ENCODE measurements around the gene OR11H7.
"Not testable (repeated sequence)": the region's sequence is repeated elsewhere in the genome, so short reads cannot be mapped to it uniquely, and the experiment has no call there.

The OR11H7 gene

DNA sequence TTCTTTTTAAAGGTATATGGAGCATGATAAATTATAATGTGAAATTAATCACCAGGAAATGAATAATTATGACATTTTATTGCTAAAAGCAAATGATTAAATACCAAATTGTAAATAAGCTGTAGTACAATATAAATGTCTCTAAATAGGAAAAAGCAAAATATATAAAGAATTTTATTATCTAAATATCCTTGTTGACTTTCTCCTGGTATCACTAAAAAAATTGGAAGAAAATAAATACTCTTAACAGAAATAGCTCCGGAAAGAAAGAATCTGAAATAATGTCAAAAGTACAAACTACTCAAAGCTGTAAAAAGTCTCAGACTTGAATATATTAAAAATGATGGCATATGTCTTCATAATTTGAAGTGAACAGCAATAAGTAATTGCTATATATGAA, at the start of gene OR11H7:
Gene OR11H7, plus strand, starts transcription at position 301 of the 400 bp plus-strand sequence.
- no peak for DNase-seq (ENCODE audit: low read depth, low spot score)

DNA sequence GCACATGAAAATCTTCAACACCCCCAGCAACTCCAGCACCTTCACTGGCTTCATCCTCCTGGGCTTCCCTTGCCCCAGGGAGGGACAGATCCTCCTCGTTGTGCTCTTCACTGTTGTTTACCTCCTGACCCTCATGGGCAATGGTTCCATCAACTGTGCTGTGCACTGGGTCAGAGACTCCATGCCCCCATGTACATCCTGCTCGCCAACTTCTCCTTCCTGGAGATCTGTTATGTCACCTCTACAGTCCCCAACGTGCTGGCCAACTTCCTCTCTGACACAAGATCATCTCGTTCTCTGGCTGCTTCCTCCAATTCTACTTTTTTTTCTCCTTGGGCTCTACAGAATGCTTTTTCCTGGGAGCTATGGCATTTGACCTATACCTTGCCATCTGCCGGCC, 49.6 kb upstream of the OR11H7 start:
- DNase-seq (ENCODE audit: low read depth, low spot score), result no peak

DNA sequence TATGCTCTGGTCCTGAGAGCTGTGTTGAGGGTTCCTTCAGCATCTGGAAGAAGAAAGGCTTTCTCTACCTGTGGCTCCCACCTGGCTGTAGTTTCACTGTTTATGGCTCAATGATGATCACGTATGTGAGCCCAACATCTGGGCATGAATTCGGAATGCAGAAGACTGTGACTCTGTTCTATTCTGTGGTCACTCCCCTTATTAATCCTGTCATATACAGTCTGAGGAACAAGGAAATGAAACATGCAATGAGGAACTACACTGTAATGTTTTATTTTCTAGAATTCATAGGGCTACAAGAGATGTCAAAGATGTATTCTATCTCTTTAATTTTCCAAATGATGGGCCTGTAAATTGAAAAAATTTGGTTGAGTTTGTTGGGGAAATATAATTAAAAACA, 48.9 kb upstream of the OR11H7 start:
- no peak for DNase-seq (ENCODE audit: low read depth, low spot score)

DNA sequence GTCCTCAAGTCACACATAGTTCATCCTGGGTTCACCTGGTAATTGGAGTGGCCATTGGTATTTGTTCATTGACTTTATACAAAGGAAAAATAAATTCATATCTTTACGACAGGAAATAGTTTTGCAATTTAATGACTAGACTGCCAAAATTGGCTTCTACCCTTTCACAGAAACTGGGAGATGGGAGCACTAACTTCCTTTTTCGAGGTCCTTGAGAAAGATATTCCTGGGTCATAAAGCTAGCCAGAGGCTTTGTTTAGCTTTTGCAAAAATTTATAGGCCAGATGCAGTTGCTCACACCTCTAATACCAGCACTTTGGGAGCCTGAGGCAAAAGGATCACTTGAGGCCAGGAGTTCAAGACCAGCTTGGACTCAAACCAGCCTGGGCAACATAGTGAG, 48.3 kb upstream of the OR11H7 start:
- no peak for DNase-seq (ENCODE audit: low read depth, low spot score)

DNA sequence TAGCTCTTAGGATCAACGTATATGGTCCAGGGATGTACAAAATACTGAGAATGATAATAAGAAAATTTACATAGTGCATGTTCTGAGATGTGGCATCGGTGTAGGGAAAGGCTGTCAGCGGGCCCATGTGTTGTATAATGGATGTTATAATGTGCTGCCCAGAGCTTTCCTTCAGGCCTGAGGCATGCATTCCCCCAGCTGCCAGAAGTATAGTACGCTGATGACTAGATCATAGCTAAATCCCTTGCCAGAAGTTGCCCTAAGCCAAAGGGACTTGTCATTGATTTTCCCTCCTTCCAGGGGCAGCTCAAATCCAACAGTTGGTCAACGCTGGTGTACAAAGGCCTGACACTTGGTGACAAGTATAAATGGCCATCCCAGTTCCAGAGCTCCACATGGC, 44.6 kb upstream of the OR11H7 start:
- DNase-seq (ENCODE audit: low read depth, low spot score), result no peak

DNA sequence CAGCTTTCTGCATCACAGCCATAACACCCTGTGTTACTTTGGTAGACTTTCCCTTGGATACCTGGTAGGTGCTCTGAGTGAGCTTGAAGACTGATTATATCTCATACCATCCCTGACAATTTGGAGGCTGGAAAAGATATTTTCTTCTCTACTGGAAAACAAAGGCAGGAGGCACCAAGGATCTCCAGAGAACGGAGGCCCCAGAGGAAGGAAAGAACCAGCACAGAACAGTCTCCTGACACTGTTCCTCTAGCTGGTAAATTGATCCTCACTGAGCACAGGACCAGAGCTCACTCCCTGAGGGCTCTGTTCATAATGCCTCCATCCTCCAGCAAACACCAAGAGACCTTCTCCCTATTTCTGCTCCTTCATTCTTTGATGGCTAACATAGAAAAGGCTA, 38.2 kb upstream of the OR11H7 start, which contains the start of gene OR11G2:
Gene OR11G2, plus strand, starts transcription at position 301 of the 400 bp plus-strand sequence. CDS start 6,542 bp downstream, outside the sequence.
- no peak for DNase-seq (ENCODE audit: low read depth, low spot score)

DNA sequence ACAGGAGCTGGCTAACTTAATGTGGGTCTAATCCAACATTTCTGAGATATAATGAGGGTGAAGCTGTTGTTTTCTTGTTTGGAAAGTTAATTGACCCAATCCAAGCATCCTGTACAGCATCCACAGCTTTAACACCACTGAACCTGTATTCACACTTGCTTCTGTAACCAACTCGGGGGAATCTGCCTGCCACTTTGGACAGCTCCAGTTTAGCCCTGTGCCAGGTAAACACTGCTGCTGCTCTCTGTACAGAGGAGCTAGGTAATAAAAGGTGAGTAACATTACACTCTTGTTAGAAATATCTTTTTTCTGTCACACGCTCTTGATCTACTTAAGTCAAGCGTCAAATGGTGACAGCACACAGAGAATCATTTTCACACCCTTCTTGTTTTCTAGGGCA, 37.4 kb upstream of the OR11H7 start:
- no peak for DNase-seq (ENCODE audit: low read depth, low spot score)

DNA sequence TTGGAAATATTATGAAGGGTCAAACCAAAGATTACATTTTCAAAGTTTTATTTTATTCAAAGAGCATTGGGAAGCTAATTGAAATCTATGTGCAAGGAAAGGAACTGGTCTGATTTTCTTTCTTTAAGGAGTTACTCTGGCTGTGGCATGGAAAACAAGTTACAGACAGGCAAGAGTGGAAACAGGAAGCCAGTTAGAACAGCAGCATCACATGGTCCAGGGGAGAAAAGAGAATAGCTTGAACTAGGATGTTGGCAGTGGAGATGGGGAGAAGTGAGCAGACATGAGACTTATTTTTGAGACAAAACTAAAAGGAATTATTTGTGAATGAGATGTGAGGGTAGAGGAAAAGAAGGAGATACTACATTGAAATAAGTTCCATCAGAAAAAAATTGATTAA, 34.7 kb upstream of the OR11H7 start:
- DNase-seq (ENCODE audit: low read depth, low spot score), result no peak

DNA sequence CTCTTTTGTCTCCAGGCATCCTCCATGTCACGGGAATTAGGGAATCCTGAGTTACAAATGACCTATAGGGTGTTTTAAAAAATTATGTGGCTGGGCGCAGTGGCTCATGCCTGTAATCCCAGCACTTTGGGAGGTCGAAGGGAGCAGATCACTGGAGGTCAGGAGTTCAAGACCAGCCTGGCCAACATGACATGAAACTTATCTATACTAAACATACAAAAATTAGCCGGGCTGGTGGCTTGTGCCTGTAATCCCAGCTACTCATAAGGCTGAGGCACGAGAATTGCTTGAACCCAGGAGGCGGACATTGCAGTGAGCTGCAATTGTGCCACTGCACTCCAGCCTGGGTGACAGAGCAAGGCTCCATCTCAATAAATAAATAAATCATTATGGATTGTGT, 33.6 kb upstream of the OR11H7 start:
- DNase-seq (ENCODE audit: low read depth, low spot score), result not testable (repeated sequence)

DNA sequence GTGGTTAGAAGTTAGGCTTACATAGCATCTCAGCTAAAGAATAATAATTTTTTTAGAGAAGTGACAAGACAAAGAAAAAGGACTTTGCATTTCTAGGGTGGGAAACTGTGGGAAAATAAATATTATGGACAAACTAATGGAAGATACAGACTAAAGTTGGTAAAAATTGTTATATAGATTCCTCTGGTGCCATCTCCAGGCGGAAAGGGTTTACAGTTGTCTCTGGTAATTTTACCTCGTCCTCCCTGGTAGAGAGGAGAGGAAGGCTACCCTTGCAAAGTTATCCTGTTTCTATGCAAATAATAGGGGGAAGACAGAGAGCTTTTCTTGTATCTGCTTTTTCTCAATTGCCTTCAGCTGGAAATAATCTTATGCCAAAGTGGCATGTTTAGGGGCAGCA, 32.9 kb upstream of the OR11H7 start:
- no peak for DNase-seq (ENCODE audit: low read depth, low spot score)

DNA sequence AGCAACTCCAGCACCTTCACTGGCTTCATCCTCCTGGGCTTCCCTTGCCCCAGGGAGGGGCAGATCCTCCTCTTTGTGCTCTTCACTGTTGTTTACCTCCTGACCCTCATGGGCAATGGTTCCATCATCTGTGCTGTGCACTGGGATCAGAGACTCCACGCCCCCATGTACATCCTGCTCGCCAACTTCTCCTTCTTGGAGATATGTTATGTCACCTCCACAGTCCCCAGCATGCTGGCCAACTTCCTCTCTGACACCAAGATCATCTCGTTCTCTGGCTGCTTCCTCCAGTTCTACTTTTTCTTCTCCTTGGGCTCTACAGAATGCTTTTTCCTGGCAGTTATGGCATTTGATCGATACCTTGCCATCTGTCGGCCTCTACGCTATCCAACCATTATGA, 31.3 kb upstream of the OR11H7 start:
- DNase-seq (ENCODE audit: low read depth, low spot score), result no peak

DNA sequence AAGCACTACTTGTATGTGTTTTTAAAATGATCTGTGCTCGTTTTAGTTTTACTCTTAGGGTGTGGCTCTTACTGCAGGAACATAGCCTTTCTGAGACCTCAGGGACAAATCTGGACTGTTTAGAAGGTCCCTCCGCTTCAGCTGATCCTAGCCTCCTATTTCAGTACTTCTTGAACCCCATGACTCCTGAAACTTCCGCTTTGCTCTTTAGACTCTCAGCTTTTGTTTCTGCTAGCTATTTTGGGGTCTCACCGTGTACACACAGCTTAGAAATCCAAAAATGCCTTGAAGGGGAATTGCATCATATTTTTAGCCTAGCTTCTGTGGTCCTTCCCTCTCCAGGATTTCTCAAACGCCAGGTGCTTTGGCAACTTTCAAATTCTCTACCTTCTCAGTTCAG, 29.8 kb upstream of the OR11H7 start:
- DNase-seq (ENCODE audit: low read depth, low spot score), result no peak

DNA sequence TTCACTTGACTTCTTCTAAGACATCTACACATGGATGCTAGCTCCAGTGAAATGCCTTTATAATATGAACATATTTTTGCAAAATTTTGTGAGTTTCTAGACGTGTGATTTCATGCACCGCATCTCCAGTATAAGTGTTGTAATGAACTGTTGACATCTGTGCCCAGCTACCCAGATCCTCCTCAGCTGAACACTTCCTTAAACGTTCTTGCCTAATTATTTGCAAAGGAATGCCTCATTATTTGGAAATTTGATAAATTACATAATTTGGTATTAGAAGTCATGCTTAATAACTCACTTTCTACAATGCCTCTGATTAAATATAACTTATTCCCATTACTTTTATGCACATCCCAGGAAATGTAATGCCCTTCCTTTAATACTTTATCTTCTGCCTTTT, 24.1 kb upstream of the OR11H7 start:
- DNase-seq (ENCODE audit: low read depth, low spot score), result no peak

DNA sequence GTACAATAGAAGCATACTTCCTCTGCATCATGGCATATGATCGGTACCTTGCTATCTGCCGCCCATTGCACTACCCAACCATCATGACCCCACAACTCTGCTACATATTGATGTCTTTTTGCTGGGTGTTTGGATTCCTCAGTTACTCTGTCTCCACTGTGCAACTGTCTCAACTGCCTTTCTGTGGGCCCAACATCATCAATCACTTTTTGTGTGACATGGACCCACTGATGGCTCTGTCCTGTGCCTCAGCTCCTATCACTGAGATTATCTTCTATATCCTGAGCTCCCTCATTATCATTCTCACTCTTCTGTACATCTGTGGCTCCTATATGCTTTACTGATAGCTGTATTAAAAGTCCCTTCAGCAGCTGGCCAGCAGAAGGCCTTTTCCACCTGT, 19.2 kb upstream of the OR11H7 start:
- DNase-seq (ENCODE audit: low read depth, low spot score), result no peak

DNA sequence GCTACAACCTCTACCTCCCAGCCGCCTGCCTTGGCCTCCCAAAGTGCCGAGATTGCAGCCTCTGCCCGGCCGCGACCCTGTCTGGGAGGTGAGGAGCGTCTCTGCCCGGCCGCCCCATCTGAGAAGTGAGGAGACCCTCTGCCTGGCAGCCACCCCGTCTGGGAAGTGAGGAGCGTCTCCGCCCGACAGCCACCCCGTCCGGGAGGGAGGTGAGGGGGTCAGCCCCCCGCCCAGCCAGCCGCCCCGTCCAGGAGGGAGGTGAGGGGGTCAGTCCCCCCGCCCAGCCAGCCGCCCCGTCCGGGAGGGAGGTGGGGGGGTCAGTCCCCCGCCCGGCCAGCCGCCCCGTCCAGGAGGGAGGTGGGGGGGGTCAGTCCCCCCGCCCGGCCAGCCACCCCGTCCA, 16.4 kb upstream of the OR11H7 start:
- not testable (repeated sequence) for DNase-seq (ENCODE audit: low read depth, low spot score)

DNA sequence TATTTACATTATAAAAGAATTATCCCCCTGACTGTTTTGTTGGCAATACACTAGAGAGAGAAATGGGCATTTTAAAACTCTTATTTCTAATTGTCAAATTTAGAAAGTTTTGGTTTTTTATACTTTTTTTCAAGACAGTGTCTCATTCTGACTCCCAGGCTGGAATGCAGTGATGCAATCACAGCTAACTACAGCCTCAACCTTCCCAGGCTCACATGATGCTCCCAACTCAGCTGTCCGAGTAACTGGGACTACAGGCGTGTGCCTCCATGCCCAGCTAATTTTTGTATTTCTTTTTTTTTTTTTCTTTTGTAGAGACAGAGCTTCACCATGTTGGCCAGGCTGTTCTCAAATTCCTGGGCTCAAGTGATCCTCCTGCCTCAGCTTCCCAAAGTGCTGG, 13.6 kb upstream of the OR11H7 start:
- no peak for DNase-seq (ENCODE audit: low read depth, low spot score)

DNA sequence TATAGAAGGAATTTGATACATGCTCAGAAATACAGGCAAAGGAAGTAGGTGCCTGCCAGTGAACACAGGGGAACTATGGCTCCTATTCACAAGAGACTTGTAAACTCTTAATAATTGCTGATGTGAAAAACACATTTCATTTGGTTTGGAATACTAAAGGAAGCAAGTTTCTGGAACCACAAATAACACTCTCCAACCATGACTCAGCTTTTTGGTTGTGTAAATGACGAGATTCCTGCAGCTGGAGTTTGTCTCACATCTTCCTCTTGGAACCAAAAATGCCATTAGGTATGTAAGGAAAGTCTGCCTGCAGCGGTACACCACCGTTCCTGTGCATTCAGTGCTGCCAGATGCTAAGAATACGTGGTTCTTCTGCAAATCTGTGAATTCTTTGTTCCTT, 9.7 kb upstream of the OR11H7 start:
- DNase-seq (ENCODE audit: low read depth, low spot score), result no peak

DNA sequence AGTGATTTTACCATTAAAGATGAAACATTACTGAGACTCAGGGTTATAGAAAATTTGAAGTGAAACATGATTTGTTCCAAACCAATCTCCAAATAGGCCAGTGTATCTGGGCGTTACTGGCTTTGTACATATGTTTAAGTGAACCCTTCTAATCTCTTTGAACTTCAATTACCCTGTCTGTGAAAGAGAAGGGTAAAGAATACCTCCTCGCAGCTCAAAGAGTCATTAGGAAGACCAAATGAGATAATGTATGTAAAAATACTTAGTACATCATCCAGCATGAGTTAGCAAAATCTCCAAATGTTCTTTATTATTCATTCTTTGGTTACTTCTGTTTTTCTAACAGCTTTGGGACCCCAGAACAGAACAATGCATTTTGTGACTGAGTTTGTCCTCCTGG, 5.4 kb upstream of the OR11H7 start, which contains the start of gene OR11H6:
Gene OR11H6, plus strand, starts transcription at position 301 of the 400 bp plus-strand sequence. Its CDS starts 0 bp downstream, at position 301.
- DNase-seq (ENCODE audit: low read depth, low spot score), result no peak

DNA sequence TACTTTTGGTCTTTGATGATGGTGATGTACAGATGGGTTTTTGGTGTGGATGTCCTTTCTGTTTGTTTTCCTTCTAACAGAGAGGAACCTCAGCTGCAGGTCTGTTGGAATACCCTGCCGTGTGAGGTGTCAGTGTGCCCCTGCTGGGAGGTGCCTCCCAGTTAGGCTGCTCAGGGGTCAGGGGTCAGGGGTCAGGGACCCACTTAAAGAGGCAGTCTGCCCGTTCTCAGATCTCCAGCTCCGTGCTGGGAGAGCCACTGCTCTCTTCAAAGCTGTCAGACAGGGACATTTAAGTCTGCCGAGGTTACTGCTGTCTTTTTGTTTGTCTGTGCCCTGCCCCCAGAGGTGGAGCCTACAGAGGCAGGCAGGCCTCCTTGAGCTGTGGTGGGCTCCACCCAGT, 6.6 kb downstream of the OR11H7 start:
- not testable (repeated sequence) for DNase-seq (ENCODE audit: low read depth, low spot score)

DNA sequence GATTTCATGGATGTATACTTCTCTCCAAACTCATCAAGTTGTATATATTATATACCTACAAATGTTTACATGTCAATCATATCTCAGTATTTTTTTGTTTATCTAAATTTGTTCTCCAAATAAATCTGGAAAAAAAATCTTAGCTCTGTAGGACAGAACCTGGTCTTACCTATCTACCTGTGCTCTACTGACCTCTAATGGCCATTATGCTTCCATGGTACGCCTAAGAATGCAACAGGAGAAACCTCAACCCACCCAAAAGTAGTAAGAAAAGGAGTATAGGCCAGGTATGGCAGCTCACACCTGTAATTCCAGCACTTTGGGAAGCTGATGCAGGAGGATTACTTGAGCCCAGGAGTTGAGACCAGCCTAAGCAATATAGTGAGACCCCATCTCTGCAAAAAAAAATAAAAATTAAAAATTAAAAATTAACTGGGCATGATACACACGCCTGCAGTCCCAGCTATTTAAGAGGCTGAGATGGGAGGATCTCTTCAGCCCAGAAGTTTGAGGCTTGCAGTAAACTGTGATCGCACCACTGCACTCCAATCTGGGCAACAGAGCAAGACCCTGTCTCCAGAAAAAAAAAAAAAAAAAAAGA, 19.0 kb downstream of the OR11H7 start:
- no peak for DNase-seq (ENCODE audit: low read depth, low spot score)

DNA sequence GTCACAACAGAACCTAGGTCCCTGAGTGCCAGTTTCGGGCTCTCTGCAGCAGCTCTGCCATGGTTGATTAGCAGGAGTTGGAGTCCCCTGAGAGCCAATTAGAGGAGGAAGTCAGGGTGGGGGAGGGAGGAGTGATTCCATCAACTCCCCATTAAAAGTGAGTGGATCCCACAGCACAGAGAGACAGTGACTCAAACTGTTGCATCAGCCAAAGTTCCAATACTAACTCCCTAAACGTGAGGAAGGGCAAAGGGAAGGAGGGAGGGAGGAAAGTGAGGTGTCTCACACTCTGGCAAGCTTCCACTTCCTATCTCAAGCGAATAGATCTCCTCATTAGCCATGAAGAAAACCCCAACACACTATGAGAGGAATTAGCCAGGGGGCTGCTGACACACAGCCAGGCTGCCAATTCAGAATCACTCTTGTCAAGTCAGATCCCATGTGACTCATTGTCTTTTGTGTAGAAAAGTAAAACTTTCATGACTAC, 33.9 kb downstream of the OR11H7 start:
- DNase-seq (ENCODE audit: low read depth, low spot score), result no peak

DNA sequence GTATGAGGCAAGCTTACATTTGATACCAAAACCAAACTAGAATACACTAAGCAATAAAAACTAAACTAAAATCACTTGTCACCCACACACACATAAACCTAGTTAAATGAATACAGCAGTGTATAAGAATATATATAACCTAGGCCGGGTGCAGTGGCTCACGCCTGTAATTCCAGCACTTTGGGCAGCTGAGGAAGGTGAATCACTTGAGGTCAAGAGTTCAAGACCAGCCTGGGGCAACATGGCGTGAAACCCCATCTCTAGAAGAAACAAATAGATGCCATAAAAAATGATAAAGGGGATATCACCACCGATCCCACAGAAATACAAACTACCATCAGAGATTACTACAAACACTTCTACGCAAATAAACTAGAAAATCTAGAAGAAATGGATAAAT, 35.6 kb downstream of the OR11H7 start:
- not testable (repeated sequence) for DNase-seq (ENCODE audit: low read depth, low spot score)

DNA sequence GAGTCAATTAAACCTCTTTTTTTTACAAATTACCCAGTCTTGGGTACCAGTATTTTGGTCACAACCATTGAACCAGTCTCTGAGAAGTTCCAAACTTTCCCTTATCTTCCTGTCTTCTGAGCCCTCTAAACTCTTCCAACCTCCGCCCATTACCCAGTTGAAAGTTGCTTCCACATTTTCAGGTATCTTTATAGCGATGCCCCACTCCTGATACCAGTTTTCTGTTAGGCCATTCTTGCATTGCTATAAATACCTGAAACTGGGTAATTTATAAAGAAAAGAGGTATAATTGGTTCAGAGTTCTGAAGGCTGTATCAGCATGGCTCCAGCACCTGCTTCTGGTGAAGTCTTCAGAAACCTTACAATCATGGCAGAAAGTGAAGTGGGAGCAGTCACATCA, 45.3 kb downstream of the OR11H7 start:
- DNase-seq (ENCODE audit: low read depth, low spot score), result no peak

DNA sequence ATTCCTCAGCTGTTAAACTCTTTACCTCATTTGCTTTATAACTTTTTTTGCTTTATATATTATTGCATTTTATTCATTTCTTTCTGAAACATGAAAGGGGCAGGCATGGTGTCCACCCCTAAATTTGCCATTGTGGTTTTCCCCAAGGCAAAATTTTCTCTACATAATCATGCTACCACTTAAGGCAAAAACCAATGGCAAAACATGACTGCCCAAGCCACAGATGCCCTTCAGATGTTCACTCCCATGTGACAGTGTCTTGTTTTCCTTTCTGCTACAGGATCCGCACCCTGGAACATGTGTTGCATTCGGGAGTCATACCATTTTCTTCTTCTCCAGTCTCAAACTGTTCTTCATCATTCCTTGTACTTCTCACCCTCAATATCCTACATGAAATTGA, 48.6 kb downstream of the OR11H7 start:
- no peak for DNase-seq (ENCODE audit: low read depth, low spot score)

Data from activated CD4-positive, CD25-positive, alpha-beta regulatory T cell treated with anti-CD3 and anti-CD28 coated beads, Interleukin-2, amount 50 U/mL, for 16 hours (primary cell).